SU-DHL-6 (cell line): Measurements from ENCODE around the gene ZNF618.

ENCODE experiments used
- H2AFZ ChIP-seq: fragments of 200-600 bp; sonication (generic); 2 replicates; pipeline ENCODE4 v1.6.1; 2014; ENCODE audit warnings: low read depth, mild to moderate bottlenecking, moderate library complexity, mixed read lengths, antibody characterized with exemption, low read length; ENCODE audit not compliant: severe bottlenecking
- H3F3A ChIP-seq: fragments of 200-600 bp; shearing (Covaris generic); 2 replicates; pipeline ENCODE4 v1.6.0; 2016; ENCODE audit warnings: antibody characterized with exemption, mild to moderate bottlenecking; ENCODE audit not compliant: insufficient read depth
- H3K27ac ChIP-seq: fragments of 200-600 bp; sonication (generic); 2 replicates; pipeline ENCODE4 v1.5.1; 2016; ENCODE audit warnings: low read depth, mild to moderate bottlenecking, low read length, moderate library complexity, mixed read lengths
- H3K27me3 ChIP-seq: fragments of 200-600 bp; sonication (generic), shearing (Covaris generic); 2 replicates; pipeline ENCODE4 v1.6.0; 2014; ENCODE audit warnings: mild to moderate bottlenecking, low read length
- H3K36me3 ChIP-seq: fragments of 200-600 bp; sonication (generic); 2 replicates; pipeline ENCODE4 v1.6.1; 2014; ENCODE audit warnings: mild to moderate bottlenecking, low read length, mixed read lengths
- H3K4me2 ChIP-seq: fragments of 300-600, 200-600 bp; shearing (Covaris generic), sonication (generic); 2 replicates; pipeline ENCODE4 v1.6.0; 2014; ENCODE audit warnings: low read length, low read depth, mild to moderate bottlenecking; ENCODE audit not compliant: poor library complexity, severe bottlenecking
- H3K4me3 ChIP-seq: fragments of 200-600 bp; sonication (generic); 2 replicates; pipeline ENCODE4 v1.5.1; 2014; ENCODE audit warnings: antibody characterized with exemption, low read length, mild to moderate bottlenecking, mixed read lengths; ENCODE audit not compliant: insufficient read depth, poor library complexity, severe bottlenecking
- H3K79me2 ChIP-seq: fragments of 200-600 bp; sonication (generic); 2 replicates; pipeline ENCODE4 v1.6.1; 2014; ENCODE audit warnings: mild to moderate bottlenecking, low read length, moderate library complexity; ENCODE audit not compliant: insufficient read depth
- H3K9ac ChIP-seq: fragments of 200-600 bp; sonication (generic); 2 replicates; pipeline ENCODE4 v1.7.0; 2014; ENCODE audit warnings: mild to moderate bottlenecking, low read length
- H3K9me2 ChIP-seq: fragments of 200-600 bp; sonication (generic); replicated peaks from 2 replicates; pipeline ENCODE4 v1.6.1; 2014; ENCODE audit warnings: low read length; ENCODE audit not compliant: insufficient read depth
- H3K9me3 ChIP-seq: fragments of 200-600 bp; sonication (generic); 2 replicates; pipeline ENCODE4 v1.6.1; 2014; ENCODE audit warnings: low read length, mixed read lengths; ENCODE audit not compliant: insufficient read depth
- H4K20me1 ChIP-seq: fragments of 200-600 bp; sonication (generic); 2 replicates; pipeline ENCODE4 v1.6.1; 2014; ENCODE audit warnings: low read depth, mild to moderate bottlenecking, antibody characterized with exemption, low read length, moderate library complexity, mixed read lengths
- CTCF ChIP-seq: fragments of 200-600 bp; sonication (generic); IDR thresholded peaks from one replicate; pipeline ENCODE4 v1.5.1; 2017; ENCODE audit warnings: antibody characterized with exemption, mild to moderate bottlenecking, low read length, moderate library complexity; ENCODE audit not compliant: insufficient read depth, poor library complexity, severe bottlenecking
- EZH2phosphoT487 ChIP-seq: fragments of 200-600 bp; sonication (generic), shearing (Covaris generic); conservative IDR thresholded peaks from 2 replicates; pipeline ENCODE4 v1.6.1; 2018; ENCODE audit warnings: mild to moderate bottlenecking, antibody characterized with exemption, low read length, moderate library complexity, mixed read lengths

Gene ZNF618

GRCh38 chr9:113872485-113873143 is 3.5 kb upstream of the ZNF618 start:
- H3K4me3 ChIP-seq: no peak overlapping the region
- no peaks in the 10 kb centered on the region for H4K20me1 ChIP-seq
- H3K9me2 ChIP-seq: no peaks in the 10 kb centered on the region
- H3K9ac ChIP-seq: no peak overlapping the region
- no peaks in the 10 kb centered on the region for H3K27me3 ChIP-seq
- TF ChIP-seq EZH2phosphoT487: no peak
- no peak for TF ChIP-seq CTCF
- no peak overlapping the region for H3K4me2 ChIP-seq
- no peak overlapping the region for H2AFZ ChIP-seq
- no peaks in the 10 kb centered on the region for H3K9me3 ChIP-seq
- no peaks in the 10 kb centered on the region for H3F3A ChIP-seq
- H3K79me2 ChIP-seq: no peaks in the 10 kb centered on the region
- no peaks in the 10 kb centered on the region for H3K36me3 ChIP-seq
- H3K27ac ChIP-seq: no peak overlapping the region

- Histone ChIP-seq H3K27ac (no peak overlapping the region), H2AFZ (no peak overlapping the region), H4K20me1 (no peaks in the 10 kb centered on the region), H3F3A (no peaks in the 10 kb centered on the region), H3K4me3 (no peak overlapping the region), H3K4me2 (no peak overlapping the region), H3K9ac (no peak overlapping the region), H3K9me2 (no peaks in the 10 kb centered on the region), H3K36me3 (no peaks in the 10 kb centered on the region), H3K9me3 (no peaks in the 10 kb centered on the region), H3K27me3 (no peaks in the 10 kb centered on the region), H3K79me2 (no peaks in the 10 kb centered on the region)
- TF ChIP-seq CTCF (no peak), EZH2phosphoT487 (no peak)
These were observed 2.7 kb upstream of the ZNF618 start for GRCh38 chr9:113873446-113873845.

- no peaks in the 10 kb centered on the region for H3K36me3 ChIP-seq
These were observed 2.2 kb upstream of the ZNF618 start for GRCh38 chr9:113873926-113874325.

More at GRCh38 chr9:113873926-113874325, 2.2 kb upstream of the ZNF618 start:
- Histone ChIP-seq H2AFZ (no peak overlapping the region), H3K4me3 (no peak overlapping the region), H4K20me1 (no peaks in the 10 kb centered on the region), H3K27ac (no peak overlapping the region), H3K27me3 (no peaks in the 10 kb centered on the region), H3K79me2 (no peaks in the 10 kb centered on the region), H3K9me2 (no peaks in the 10 kb centered on the region), H3K4me2 (no peak overlapping the region), H3K9me3 (no peaks in the 10 kb centered on the region), H3K9ac (no peak overlapping the region), H3F3A (no peaks in the 10 kb centered on the region)
- TF ChIP-seq EZH2phosphoT487: no peak
- no peak for TF ChIP-seq CTCF
